Measurements from ENCODE around the gene FNIP1. TPM values are rescaled to one million over a fixed set of nuclear protein-coding genes. Genes with fewer than 3 reads are reported as not detected.

The FNIP1 gene
- total and polyA plus RNA-seq, 2 donors (not counting 1 experiment from before 2014, with no cell fraction given), result 10.3 to 52.8 TPM

- Histone ChIP-seq H3K27me3 (replicated peaks in 1 of 4; ENCODE audit: control extremely low read depth in 1 of 4, control insufficient read depth in 3 of 4, insufficient read depth in 4 of 4, low read length in 3 of 4) (no peaks in the 10 kb centered on the region), H3K9me3 (ENCODE audit: control extremely low read depth in 1 of 3, control insufficient read depth in 2 of 3, insufficient read depth in 1 of 3, low read length in 2 of 3) (peaks cover 4 to 6% (median 4%) of the 10 kb centered on the region in 3 donors), H3K27ac (ENCODE audit: low read length in 2 of 2) (no peak overlapping the region), H2AFZ (ENCODE audit: insufficient read depth, low read depth, low read length, poor library complexity, severe bottlenecking) (no peak overlapping the region), H3K4me1 (ENCODE audit: control insufficient read depth in 2 of 2, insufficient read depth in 2 of 2, low read length in 2 of 2) (peaks cover 16 to 22% of the 10 kb centered on the region in 2 donors), H3K9ac (ENCODE audit: low read length) (no peak overlapping the region), H3K4me2 (replicated peaks; ENCODE audit: low read depth, low read length, poor library complexity, severe bottlenecking) (no peak overlapping the region), H3K4me3 (ENCODE audit: control extremely low read depth in 1 of 5, extremely low read depth in 1 of 5, insufficient read depth in 1 of 5, low read depth in 2 of 5, low read length in 4 of 5) (no peak overlapping the region), H4K20me1 (ENCODE audit: control insufficient read depth, insufficient read depth, low read length, poor library complexity, severe bottlenecking) (no peaks in the 10 kb centered on the region), H3K36me3 (replicated peaks in 1 of 2; ENCODE audit: control extremely low read depth in 1 of 2, control insufficient read depth in 1 of 2, extremely low read depth in 1 of 2, insufficient read depth in 2 of 2, low read length in 1 of 2) (peaks cover 13 to 27% of the 10 kb centered on the region in 2 experiments), H3K79me2 (ENCODE audit: control insufficient read depth, insufficient read depth, low read length) (peaks cover 6% of the 10 kb centered on the region)
- H3K4me3 Mint-ChIP-seq, result no peak overlapping the region
- no peak for DNase-seq
- WGBS (ENCODE audit: insufficient coverage), result no CpG with 5 or more reads among the region's 3 CpGs
- peaks cover 5% of the 10 kb centered on the region for H3K9me3 Mint-ChIP-seq (ENCODE audit: insufficient read depth)
- ChIA-PET POLR2A (no interaction called here), CTCF (interaction anchor here (0.6 to 1.6 kb wide), 3 partner anchors 11 to 60 kb away, joined by 4 to 7 read pairs (median 4); no protein-coding TSS in a partner anchor)
- peaks cover 31% of the 10 kb centered on the region for H3K4me1 Mint-ChIP-seq
- H3K27me3 Mint-ChIP-seq, result no peaks in the 10 kb centered on the region
- no peak for ATAC-seq (ENCODE audit: low read depth)
- no peak overlapping the region for H3K27ac Mint-ChIP-seq
- TF ChIP-seq CTCF (IDR thresholded peaks at IDR 0.05), result no peak
- TF ChIP-seq EZH2 (IDR thresholded peaks at IDR 0.05; ENCODE audit: borderline replicate concordance, insufficient read depth, low read depth, low read length, poor library complexity, severe bottlenecking), result no peak
- intact Hi-C loops (cut with micrococcal nuclease), result no loop called here
Observed at GRCh38 chr5:131649161-131649560, 147.7 kb downstream of the FNIP1 start.

GRCh38 chr5:131647048-131647769 is 149.6 kb downstream of the FNIP1 start:
- peaks cover 4 to 6% (median 4%) of the 10 kb centered on the region in 3 donors for H3K9me3 ChIP-seq (ENCODE audit: control extremely low read depth in 1 of 3, control insufficient read depth in 2 of 3, insufficient read depth in 1 of 3, low read length in 2 of 3)
- Mint-ChIP-seq H3K27ac (peak overlapping the region; percentile 94), H3K9me3 (ENCODE audit: insufficient read depth) (peaks cover 5% of the 10 kb centered on the region), H3K4me1 (peaks cover 31% of the 10 kb centered on the region), H3K27me3 (no peaks in the 10 kb centered on the region), H3K4me3 (peak overlapping the region; percentile 67)
- peak; percentile 88 for ATAC-seq (ENCODE audit: low read depth)
- H3K9ac ChIP-seq (ENCODE audit: low read length), result peak overlapping the region; percentile 51
- peak overlapping the region; percentile 51 for H2AFZ ChIP-seq (ENCODE audit: insufficient read depth, low read depth, low read length, poor library complexity, severe bottlenecking)
- ChIA-PET CTCF (interaction anchor here (0.6 to 5.1 kb wide), 11 partner anchors 10 to 776 kb away, joined by 3 to 33 read pairs (median 5); partner anchors contain the start of gene FNIP1), POLR2A (interaction anchor here (0.6 to 2.3 kb wide), 6 partner anchors 9 to 849 kb away, joined by 3 to 22 read pairs (median 3); partner anchors contain the start of gene FNIP1)
- intact Hi-C loops (cut with micrococcal nuclease), result loop anchor here (1.0 kb wide), 2 partner anchors 12 to 58 kb away; partner anchors contain the start of gene RAPGEF6
- 3% methylated on average over 7 of the region's 10 CpGs for WGBS (ENCODE audit: insufficient coverage)
- peak overlapping the region; percentile 2 to 63 (median 45) for H3K4me3 ChIP-seq (ENCODE audit: control extremely low read depth in 1 of 5, extremely low read depth in 1 of 5, insufficient read depth in 1 of 5, low read depth in 2 of 5, low read length in 4 of 5)
- peaks cover 12 to 19% of the 10 kb centered on the region in 2 experiments for H3K36me3 ChIP-seq (replicated peaks in 1 of 2; ENCODE audit: control extremely low read depth in 1 of 2, control insufficient read depth in 1 of 2, extremely low read depth in 1 of 2, insufficient read depth in 2 of 2, low read length in 1 of 2)
- H3K27me3 ChIP-seq (replicated peaks in 1 of 4; ENCODE audit: control extremely low read depth in 1 of 4, control insufficient read depth in 3 of 4, insufficient read depth in 4 of 4, low read length in 3 of 4), result no peaks in the 10 kb centered on the region
- no peaks in the 10 kb centered on the region for H3K79me2 ChIP-seq (ENCODE audit: control insufficient read depth, insufficient read depth, low read length)
- H3K4me1 ChIP-seq (ENCODE audit: control insufficient read depth in 2 of 2, insufficient read depth in 2 of 2, low read length in 2 of 2), result peaks cover 16 to 22% of the 10 kb centered on the region in 2 donors
- DNase-seq, result peak; percentile 75
- TF ChIP-seq EZH2 (IDR thresholded peaks at IDR 0.05; ENCODE audit: borderline replicate concordance, insufficient read depth, low read depth, low read length, poor library complexity, severe bottlenecking) (no peak), CTCF (IDR thresholded peaks at IDR 0.05) (peak; percentile 50)
- no peaks in the 10 kb centered on the region for H4K20me1 ChIP-seq (ENCODE audit: control insufficient read depth, insufficient read depth, low read length, poor library complexity, severe bottlenecking)
- peak overlapping the region; percentile 73 for H3K4me2 ChIP-seq (replicated peaks; ENCODE audit: low read depth, low read length, poor library complexity, severe bottlenecking)
- peak overlapping the region; percentile 55 to 70 for H3K27ac ChIP-seq (ENCODE audit: low read length in 2 of 2)
